SK-N-MC (cell line): ENCODE measurements around the gene SUFU.

Experiments used
- EZH2 ChIP-seq: fragments of 200-600 bp; sonication (generic); IDR thresholded peaks from one replicate; pipeline ENCODE4 v1.6.1; 2017; ENCODE audit warnings: antibody characterized with exemption
- POLR2AphosphoS5 ChIP-seq: IDR thresholded peaks from 2 replicates; pipeline ENCODE4 v1.6.1; 2012; ENCODE audit warnings: mild to moderate bottlenecking, low read depth, low read length, borderline replicate concordance

GRCh38 chr10:102660888-102661657 is 157.3 kb downstream of the SUFU start:
- TF ChIP-seq EZH2 (no peak), POLR2AphosphoS5 (no peak)
